ENCODE results near the gene C7orf33.

DNA sequence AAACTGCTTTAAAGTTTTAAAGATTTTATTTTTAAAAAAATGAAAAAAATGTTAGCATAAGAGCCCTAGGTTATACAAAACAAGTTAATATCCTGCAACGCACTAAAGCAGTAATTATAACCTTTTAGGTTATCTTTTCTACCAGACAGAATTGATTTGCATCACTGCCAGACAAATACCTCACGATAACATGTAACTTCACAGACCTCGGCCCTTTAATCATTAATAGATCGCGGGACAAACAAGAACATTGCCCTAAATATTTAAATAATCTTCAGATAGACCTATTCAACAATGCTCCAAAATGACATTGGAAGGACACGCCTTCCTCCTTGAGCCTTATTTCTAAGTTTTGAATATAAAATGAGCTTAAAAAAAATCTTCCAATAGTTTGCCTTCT is 23.8 kb upstream of the C7orf33 start:
- no peak for TF ChIP-seq POLR2AphosphoS5 (IDR thresholded peaks at IDR 0.05; ENCODE audit: low read depth, low read length)
- TF ChIP-seq, protein P1, sequence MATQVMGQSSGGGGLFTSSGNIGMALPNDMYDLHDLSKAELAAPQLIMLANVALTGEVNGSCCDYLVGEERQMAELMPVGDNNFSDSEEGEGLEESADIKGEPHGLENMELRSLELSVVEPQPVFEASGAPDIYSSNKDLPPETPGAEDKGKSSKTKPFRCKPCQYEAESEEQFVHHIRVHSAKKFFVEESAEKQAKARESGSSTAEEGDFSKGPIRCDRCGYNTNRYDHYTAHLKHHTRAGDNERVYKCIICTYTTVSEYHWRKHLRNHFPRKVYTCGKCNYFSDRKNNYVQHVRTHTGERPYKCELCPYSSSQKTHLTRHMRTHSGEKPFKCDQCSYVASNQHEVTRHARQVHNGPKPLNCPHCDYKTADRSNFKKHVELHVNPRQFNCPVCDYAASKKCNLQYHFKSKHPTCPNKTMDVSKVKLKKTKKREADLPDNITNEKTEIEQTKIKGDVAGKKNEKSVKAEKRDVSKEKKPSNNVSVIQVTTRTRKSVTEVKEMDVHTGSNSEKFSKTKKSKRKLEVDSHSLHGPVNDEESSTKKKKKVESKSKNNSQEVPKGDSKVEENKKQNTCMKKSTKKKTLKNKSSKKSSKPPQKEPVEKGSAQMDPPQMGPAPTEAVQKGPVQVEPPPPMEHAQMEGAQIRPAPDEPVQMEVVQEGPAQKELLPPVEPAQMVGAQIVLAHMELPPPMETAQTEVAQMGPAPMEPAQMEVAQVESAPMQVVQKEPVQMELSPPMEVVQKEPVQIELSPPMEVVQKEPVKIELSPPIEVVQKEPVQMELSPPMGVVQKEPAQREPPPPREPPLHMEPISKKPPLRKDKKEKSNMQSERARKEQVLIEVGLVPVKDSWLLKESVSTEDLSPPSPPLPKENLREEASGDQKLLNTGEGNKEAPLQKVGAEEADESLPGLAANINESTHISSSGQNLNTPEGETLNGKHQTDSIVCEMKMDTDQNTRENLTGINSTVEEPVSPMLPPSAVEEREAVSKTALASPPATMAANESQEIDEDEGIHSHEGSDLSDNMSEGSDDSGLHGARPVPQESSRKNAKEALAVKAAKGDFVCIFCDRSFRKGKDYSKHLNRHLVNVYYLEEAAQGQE (IDR thresholded peaks at IDR 0.05; ENCODE audit: insufficient read depth in 1 of 2, low read depth in 2 of 2, low read length in 2 of 2): no peak
